B cell (primary cell): ENCODE measurements around the gene NTHL1. TPM values are rescaled to one million over a fixed set of nuclear protein-coding genes. Genes with fewer than 3 reads are reported as not detected.

Experiments
- ATAC-seq: fragments of 200-7000 bp; cut with Tn5 transposase; one replicate; pipeline ENCODE4 v1.10.0; 2021; ENCODE audit warnings: low read depth, mild to moderate bottlenecking, moderate number of reproducible peaks, moderate library complexity
- CTCF ChIA-PET: fragments of 350-600 bp; sonication (Branson Sonifier 250); formaldehyde crosslinking; loops from one replicate; lab custom pipeline; 2021; ENCODE audit warnings: antibody characterized with exemption, inconsistent platforms; lab: Charles Lee
- POLR2A ChIA-PET: fragments of 350-600 bp; sonication (Branson Sonifier 250); formaldehyde crosslinking; loops from one replicate; lab custom pipeline; 2021; ENCODE audit warnings: antibody characterized with exemption; lab: Charles Lee
- DNase-seq: peaks from one replicate; pipeline ENCODE4 v3.0.0; 2013
- H2AFZ ChIP-seq: 2 replicates; pipeline ENCODE4 v1.6.1; 2012; ENCODE audit warnings: mild to moderate bottlenecking, low read depth, low read length; ENCODE audit not compliant: insufficient read depth, poor library complexity, severe bottlenecking
- H3K27ac ChIP-seq, 2 donors: 1 replicate in 1 of 2; 2 replicates in 1 of 2; pipeline ENCODE4 v1.5.1; 2012 to 2013; ENCODE audit warnings: low read length in 2 of 2, mild to moderate bottlenecking in 2 of 2, moderate library complexity in 1 of 2
- H3K27me3 ChIP-seq, 4 experiments: fragments of 200-600 bp in 1 of 4; sonication (generic) in 1 of 4; replicated peaks in 1 of 4; 1 replicate in 2 of 4; 2 replicates in 2 of 4; pipeline versions ENCODE4 v1.6.1 to v1.7.0; 2013 to 2016; ENCODE audit warnings: low read length in 3 of 4, mild to moderate bottlenecking in 2 of 4, mixed read lengths in 1 of 4, moderate library complexity in 1 of 4; ENCODE audit not compliant: insufficient read depth in 4 of 4, control insufficient read depth in 3 of 4; ENCODE audit errors: control extremely low read depth in 1 of 4
- H3K36me3 ChIP-seq, 2 experiments: replicated peaks in 1 of 2; 1 replicate in 1 of 2; 2 replicates in 1 of 2; pipeline versions ENCODE4 v1.6.1 to v1.7.1; 2013; ENCODE audit warnings: low read length in 1 of 2; ENCODE audit not compliant: insufficient read depth in 2 of 2, control insufficient read depth in 1 of 2; ENCODE audit errors: control extremely low read depth in 1 of 2, extremely low read depth in 1 of 2
- H3K4me1 ChIP-seq, 2 donors: fragments of 200-600 bp in 1 of 2; sonication (generic) in 1 of 2; 1 replicate in 1 of 2; 2 replicates in 1 of 2; pipeline versions ENCODE4 v1.5.1 to v1.6.1; 2013 to 2017; ENCODE audit warnings: low read length in 2 of 2; ENCODE audit not compliant: control insufficient read depth in 2 of 2, insufficient read depth in 2 of 2
- H3K4me2 ChIP-seq: replicated peaks from 2 replicates; pipeline ENCODE3; 2012; ENCODE audit warnings: mild to moderate bottlenecking, low read depth, low read length; ENCODE audit not compliant: poor library complexity, severe bottlenecking
- H3K4me3 ChIP-seq, 5 experiments: fragments of 200-600 bp in 1 of 5; sonication (generic) in 1 of 5; 1 replicate in 3 of 5; 2 replicates in 2 of 5; pipeline versions ENCODE4 v1.5.1 to v1.7.0; 2011 to 2016; ENCODE audit warnings: low read length in 4 of 5, mild to moderate bottlenecking in 4 of 5, low read depth in 2 of 5, control low read depth in 1 of 5, moderate library complexity in 1 of 5; ENCODE audit not compliant: insufficient read depth in 1 of 5; ENCODE audit errors: control extremely low read depth in 1 of 5, extremely low read depth in 1 of 5
- H3K79me2 ChIP-seq: fragments of 200-600 bp; sonication (generic); one replicate; pipeline ENCODE4 v1.6.0; 2016; ENCODE audit warnings: low read length; ENCODE audit not compliant: control insufficient read depth, insufficient read depth
- H3K9ac ChIP-seq: fragments of 200-600 bp; sonication (generic); 2 replicates; pipeline ENCODE4 v1.6.1; 2017; ENCODE audit warnings: mild to moderate bottlenecking, low read length, moderate library complexity
- H3K9me3 ChIP-seq, 3 donors: one replicate each; pipeline versions ENCODE4 v1.6.1 to v1.7.1; 2013; ENCODE audit warnings: low read length in 2 of 3; ENCODE audit not compliant: control insufficient read depth in 2 of 3, insufficient read depth in 1 of 3; ENCODE audit errors: control extremely low read depth in 1 of 3
- H4K20me1 ChIP-seq: 2 replicates; pipeline ENCODE4 v1.6.0; 2012; ENCODE audit warnings: mild to moderate bottlenecking, low read length; ENCODE audit not compliant: insufficient read depth, control insufficient read depth, poor library complexity, severe bottlenecking
- H3K27ac Mint-ChIP-seq: one replicate; pipeline ENCODE4 v1.8.0; 2021; ENCODE audit warnings: mixed read lengths
- H3K27me3 Mint-ChIP-seq: one replicate; pipeline ENCODE4 v1.8.0; 2021; ENCODE audit warnings: mixed read lengths
- H3K4me1 Mint-ChIP-seq: one replicate; pipeline ENCODE4 v1.8.0; 2021; ENCODE audit warnings: mixed read lengths
- H3K4me3 Mint-ChIP-seq: one replicate; pipeline ENCODE4 v1.8.0; 2021; ENCODE audit warnings: mixed read lengths
- H3K9me3 Mint-ChIP-seq: one replicate; pipeline ENCODE4 v1.8.0; 2022; ENCODE audit warnings: mixed read lengths; ENCODE audit not compliant: insufficient read depth
- CTCF ChIP-seq: fragments of 200-600 bp; IDR thresholded peaks from one replicate; pipeline ENCODE4 v1.8.0; 2022; ENCODE audit warnings: antibody characterized with exemption, mild to moderate bottlenecking
- EZH2 ChIP-seq: IDR thresholded peaks from 2 replicates; pipeline ENCODE4 v1.6.1; 2012; ENCODE audit warnings: borderline replicate concordance, low read depth, mild to moderate bottlenecking, moderate library complexity, low read length; ENCODE audit not compliant: insufficient read depth, poor library complexity, severe bottlenecking
- WGBS: methylation state at CpG from one replicate; pipeline ENCODE4 v1.1.5; 2013; ENCODE audit warnings: missing lambda C conversion rate; ENCODE audit not compliant: insufficient coverage; 5-methylcytosine and 5-hydroxymethylcytosine counted together
- intact Hi-C: fragments of 100-400 bp; cut with micrococcal nuclease; formaldehyde crosslinking; loops from one replicate; pipeline ENCODE4 v1.10.0; 2022
- polyA plus RNA-seq: library from polyadenylated mRNA; depleted of rRNA; stranded (reverse); fragments of >200 nt; gene quantifications from 2 replicates; pipeline ENCODE4 v1.2.3, GENCODE V29; 2012
- total RNA-seq, 2 donors: library from RNA; stranded (reverse); fragments of 120-200 nt in 1 of 2; gene quantifications; 1 replicate in 1 of 2; 2 replicates in 1 of 2; pipeline versions ENCODE4 v1.2.3 to v1.2.4, GENCODE V29; 2013 to 2022

NTHL1 gene
- total and polyA plus RNA-seq, 2 donors (not counting 1 experiment from before 2014, with no cell fraction given): 17.5 to 27.6 TPM

GRCh38 chr16:2072926-2073325 lies 25.3 kb upstream of the NTHL1 start:
- WGBS: 94% methylated on average over 8 of the region's 8 CpGs
- H3K9ac ChIP-seq: no peak overlapping the region
- POLR2A ChIA-PET: no interaction called here

More at GRCh38 chr16:2072926-2073325, 25.3 kb upstream of the NTHL1 start:
- no peaks in the 10 kb centered on the region for H3K4me1 ChIP-seq
- no peaks in the 10 kb centered on the region for H3K79me2 ChIP-seq
- H3K27me3 Mint-ChIP-seq: no peaks in the 10 kb centered on the region
- H3K9me3 Mint-ChIP-seq: no peaks in the 10 kb centered on the region
- CTCF ChIA-PET: no interaction called here
- no peak overlapping the region for H3K4me2 ChIP-seq
- H3K9me3 ChIP-seq: no peaks in the 10 kb centered on the region
- no peak overlapping the region for H3K27ac Mint-ChIP-seq
- intact Hi-C loops: no loop called here
- DNase-seq: no peak
- no peaks in the 10 kb centered on the region for H4K20me1 ChIP-seq
- H3K4me3 ChIP-seq: no peak overlapping the region
- no peaks in the 10 kb centered on the region for H3K27me3 ChIP-seq
- no peak overlapping the region for H3K27ac ChIP-seq
- no peak for TF ChIP-seq CTCF
- no peak for TF ChIP-seq EZH2
- no peak for ATAC-seq
- H3K36me3 ChIP-seq: peaks cover 0 to 44% of the 10 kb centered on the region in 2 experiments
- no peak overlapping the region for H2AFZ ChIP-seq
- H3K4me3 Mint-ChIP-seq: no peak overlapping the region
- H3K4me1 Mint-ChIP-seq: no peaks in the 10 kb centered on the region
